PC-9 (cell line): ENCODE results near the gene SUV39H2. TPM values are rescaled to one million over a fixed set of nuclear protein-coding genes. Genes with fewer than 3 reads are reported as not detected.

Experiments
- BruUV-seq: library from RNA; stranded (reverse); fragments of 400-500 nt; replicated peaks from 2 replicates; lab custom pipeline; 2021; lab: Mats Ljungman, UMichigan
- CTCF ChIA-PET: fragments of 300-600 bp; sonication (Branson Sonifier 250); formaldehyde crosslinking; loops from one replicate; lab custom pipeline; 2022; ENCODE audit warnings: antibody characterized with exemption; lab: Charles Lee
- POLR2A ChIA-PET: fragments of 300-600 bp; sonication (Branson Sonifier 250); formaldehyde crosslinking; loops from one replicate; lab custom pipeline; 2022; ENCODE audit warnings: antibody characterized with exemption; ENCODE audit not compliant: unreplicated experiment; lab: Charles Lee
- DNase-seq, 2 experiments: peaks; one replicate each; pipeline versions ENCODE4 v3.0.0 to v3.0.0-alpha.2; 2015 to 2022; ENCODE audit warnings: mixed read lengths in 1 of 2
- H2AFZ ChIP-seq: fragments of 200-600 bp; sonication (generic); 2 replicates; pipeline ENCODE4 v1.8.1; 2017; ENCODE audit warnings: antibody characterized with exemption
- H3F3A ChIP-seq: fragments of 200-600 bp; sonication (generic); 2 replicates; pipeline ENCODE4 v1.8.1; 2017; ENCODE audit warnings: antibody characterized with exemption, mild to moderate bottlenecking, low read depth; ENCODE audit not compliant: insufficient read depth
- H3K27ac ChIP-seq: fragments of 200-600 bp; sonication (generic); 2 replicates; pipeline ENCODE4 v1.6.1; 2016; ENCODE audit warnings: mixed run types
- H3K27me3 ChIP-seq: fragments of 200-600 bp; sonication (generic); 2 replicates; pipeline ENCODE4 v1.6.1; 2016; ENCODE audit warnings: low read depth, mixed run types; ENCODE audit not compliant: insufficient read depth
- H3K36me3 ChIP-seq: fragments of 200-600 bp; sonication (generic); 2 replicates; pipeline ENCODE4 v1.6.1; 2016; ENCODE audit warnings: low read depth, mixed run types
- H3K4me1 ChIP-seq: fragments of 200-600 bp; sonication (generic); replicated peaks from 2 replicates; pipeline ENCODE4 v1.6.1; 2016; ENCODE audit warnings: mixed run types; ENCODE audit not compliant: insufficient read depth
- H3K4me2 ChIP-seq: fragments of 200-600 bp; sonication (generic); 2 replicates; pipeline ENCODE4 v1.6.1; 2017; ENCODE audit warnings: mixed run types
- H3K4me3 ChIP-seq: fragments of 200-600 bp; sonication (generic); 2 replicates; pipeline ENCODE4 v1.6.1; 2016; ENCODE audit warnings: mixed run types
- H3K79me2 ChIP-seq: fragments of 200-600 bp; sonication (generic); 2 replicates; pipeline ENCODE4 v1.6.1; 2017; ENCODE audit warnings: low read depth, mixed run types
- H3K9me2 ChIP-seq: fragments of 200-600 bp; sonication (generic); 2 replicates; pipeline ENCODE4 v1.8.1; 2017; ENCODE audit warnings: mild to moderate bottlenecking; ENCODE audit not compliant: insufficient read depth
- H3K9me3 ChIP-seq: fragments of 200-600 bp; sonication (generic); 2 replicates; pipeline ENCODE4 v1.8.1; 2016; ENCODE audit warnings: low read depth; ENCODE audit not compliant: insufficient read depth
- H4K20me1 ChIP-seq: fragments of 200-600 bp; sonication (generic); 2 replicates; pipeline ENCODE4 v1.8.1; 2017; ENCODE audit not compliant: insufficient read depth
- CTCF ChIP-seq: fragments of 200-600 bp; sonication (generic); conservative IDR thresholded peaks from 2 replicates; pipeline ENCODE4 v1.6.1; 2017; ENCODE audit warnings: mixed run types, antibody characterized with exemption, mild to moderate bottlenecking, moderate library complexity
- EZH2 ChIP-seq: fragments of 200-600 bp; sonication (generic); IDR thresholded peaks from 2 replicates; pipeline ENCODE4 v1.8.0; 2017; ENCODE audit warnings: antibody characterized with exemption, low read depth
- intact Hi-C: fragments of 100-400 bp; cut with micrococcal nuclease; formaldehyde crosslinking; loops from one replicate; pipeline ENCODE4 v1.10.0; 2022; ENCODE audit not compliant: unreplicated experiment
- total RNA-seq: library from RNA; stranded (reverse); gene quantifications from 2 replicates; pipeline ENCODE4 v1.2.3, GENCODE V29; 2021

SUV39H2 gene
- total RNA-seq, 1 experiment from 2014 or later, result 20.9 TPM

GRCh38 chr10:14952851-14953423 lies 74.3 kb downstream of the SUV39H2 start:
- Histone ChIP-seq H3K9me3 (no peaks in the 10 kb centered on the region), H3K4me3 (peak overlapping the region; percentile 93), H3K36me3 (no peaks in the 10 kb centered on the region), H2AFZ (peak overlapping the region; percentile 97), H3K4me2 (peak overlapping the region; percentile 97), H3F3A (peaks cover 20% of the 10 kb centered on the region), H3K79me2 (peaks cover 24% of the 10 kb centered on the region), H3K4me1 (peaks cover 14% of the 10 kb centered on the region), H4K20me1 (no peaks in the 10 kb centered on the region), H3K9me2 (no peaks in the 10 kb centered on the region), H3K27me3 (no peaks in the 10 kb centered on the region), H3K27ac (peak overlapping the region; percentile 97)
- POLR2A ChIA-PET, result interaction anchor here (0.6 kb wide), 3 partner anchors 12 to 153 kb away, joined by 3 to 4 read pairs (median 3); no protein-coding TSS in a partner anchor
- CTCF ChIA-PET, result interaction anchor here (0.8 to 1.1 kb wide), 2 partner anchors 19 to 131 kb away, joined by 3 read pairs; no protein-coding TSS in a partner anchor
- TF ChIP-seq EZH2, result no peak
- no peak for TF ChIP-seq CTCF
- no peak for DNase-seq
- TSS peak; percentile 45 for BruUV-seq
- intact Hi-C loops, result loop anchor here (5.0 kb wide), 1 partner anchor 76 kb away; the partner anchor contains the start of gene SUV39H2

GRCh38 chr10:14953424-14954000 lies 74.8 kb downstream of the SUV39H2 start:
- TF ChIP-seq EZH2 (no peak), CTCF (no peak)
- POLR2A ChIA-PET, result interaction anchor here (0.6 to 0.9 kb wide), 7 partner anchors 13 to 1864 kb away, joined by 3 to 7 read pairs (median 3); partner anchors contain the start of gene RSU1
- H3K9me2 ChIP-seq, result no peaks in the 10 kb centered on the region
- no peaks in the 10 kb centered on the region for H3K27me3 ChIP-seq
- H2AFZ ChIP-seq, result peak overlapping the region; percentile 97
- BruUV-seq, result no TSS peak
- H3K4me3 ChIP-seq, result peak overlapping the region; percentile 93
- peaks cover 20% of the 10 kb centered on the region for H3F3A ChIP-seq
- H3K9me3 ChIP-seq, result no peaks in the 10 kb centered on the region
- no peak for DNase-seq
- H3K36me3 ChIP-seq, result no peaks in the 10 kb centered on the region
- peak overlapping the region; percentile 97 for H3K27ac ChIP-seq
- intact Hi-C loops, result loop anchor here (5.0 kb wide), 1 partner anchor 76 kb away; the partner anchor contains the start of gene SUV39H2
- peaks cover 14% of the 10 kb centered on the region for H3K4me1 ChIP-seq
- H3K4me2 ChIP-seq, result peak overlapping the region; percentile 97
- CTCF ChIA-PET, result interaction anchor here (0.8 to 1.1 kb wide), 2 partner anchors 18 to 131 kb away, joined by 3 read pairs; no protein-coding TSS in a partner anchor
- H4K20me1 ChIP-seq, result no peaks in the 10 kb centered on the region
- peaks cover 24% of the 10 kb centered on the region for H3K79me2 ChIP-seq

Other genes with a start within 250 kb of the SUV39H2 start
- gene FAM107B, start 104.0 kb upstream of the SUV39H2 start, total RNA-seq, result 99.0 and 144 TPM in 2 replicates
- gene CDNF, start 40.8 kb upstream of the SUV39H2 start, total RNA-seq, result 0.48 and 1.2 TPM in 2 replicates
- 13.9 and 23.1 TPM in 2 replicates for gene HSPA14, start 40.6 kb upstream of the SUV39H2 start, total RNA-seq
- gene MSANTD7, start 40.6 kb upstream of the SUV39H2 start, total RNA-seq, result 8.5 and 11.6 TPM in 2 replicates
- 14.0 and 15.6 TPM in 2 replicates for gene DCLRE1C, start 75.2 kb downstream of the SUV39H2 start, total RNA-seq
- 1.8 and 4.1 TPM in 2 replicates for gene MEIG1, start 80.5 kb downstream of the SUV39H2 start, total RNA-seq
- not detected in 2 replicates for gene OLAH, start 165.1 kb downstream of the SUV39H2 start, total RNA-seq
- 5.9 and 8.2 TPM in 2 replicates for gene ACBD7, start 209.9 kb downstream of the SUV39H2 start, total RNA-seq
- 15.9 and 16.9 TPM in 2 replicates for gene RPP38, start 218.5 kb downstream of the SUV39H2 start, total RNA-seq